ENCODE data around the gene ENTPD6.

The ENTPD6 gene

DNA sequence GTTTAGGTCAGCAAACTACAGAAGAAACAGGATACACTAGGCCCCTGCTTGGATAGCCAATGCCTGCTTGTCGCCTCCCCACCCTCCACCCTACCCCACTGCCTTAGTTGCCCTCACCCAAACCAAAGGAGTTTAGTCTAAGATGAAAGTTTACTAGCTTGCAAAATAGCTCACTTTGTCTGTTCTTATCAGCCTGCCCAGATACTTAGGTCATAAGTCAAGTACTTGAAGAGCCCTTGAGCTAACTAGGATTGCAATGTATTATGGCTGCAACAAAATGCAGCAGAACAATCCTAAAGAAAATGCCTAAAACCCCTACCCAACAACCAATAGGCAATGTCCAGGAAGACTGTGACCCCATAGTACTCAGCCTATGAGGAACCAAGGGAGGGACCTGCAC is 7.3 kb upstream of the ENTPD6 start:
- H3K9me3 ChIP-seq (ENCODE audit: insufficient read depth, low read length): peaks cover 14% of the 10 kb centered on the region; the same call in 1 of the 2 replicates
- no peaks in the 10 kb centered on the region for H3K27me3 ChIP-seq (ENCODE audit: insufficient read depth, insufficient read length)
- TF ChIP-seq YY1 (IDR thresholded peaks at IDR 0.05; ENCODE audit: insufficient read depth, insufficient read length) (no peak), SUZ12 (IDR thresholded peaks at IDR 0.05; ENCODE audit: extremely low read depth, insufficient read depth, insufficient read length) (no peak), ZNF274 (IDR thresholded peaks at IDR 0.05; ENCODE audit: low read depth, low read length) (no peak)

DNA sequence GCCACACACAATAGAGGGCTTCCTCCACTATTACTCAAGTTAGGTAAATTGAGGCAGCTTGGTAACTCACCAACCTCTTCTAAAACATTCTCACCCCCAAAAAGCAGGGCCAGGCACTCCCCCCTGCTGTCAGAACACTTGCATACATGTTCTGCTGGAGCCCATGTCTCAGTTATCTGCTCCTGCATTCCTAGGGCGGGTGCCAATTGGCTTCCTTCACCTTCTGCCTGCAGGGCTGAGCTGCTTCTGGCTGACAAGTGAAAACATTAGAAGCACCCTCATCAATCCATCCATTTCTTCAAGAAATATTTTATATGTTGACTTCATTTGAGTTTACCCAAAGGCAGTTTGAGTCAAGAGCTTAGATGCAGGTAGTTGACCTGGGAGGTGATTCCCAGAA is 4.5 kb upstream of the ENTPD6 start:
- H3K9me3 ChIP-seq (ENCODE audit: insufficient read depth, low read length): peaks cover 14% of the 10 kb centered on the region; the same call in 1 of the 2 replicates
- peaks cover 5% of the 10 kb centered on the region for H3K4me1 ChIP-seq (ENCODE audit: insufficient read depth, insufficient read length)
- TF ChIP-seq SUZ12 (IDR thresholded peaks at IDR 0.05; ENCODE audit: extremely low read depth, insufficient read depth, insufficient read length) (no peak), ZNF274 (IDR thresholded peaks at IDR 0.05; ENCODE audit: low read depth, low read length) (no peak), YY1 (IDR thresholded peaks at IDR 0.05; ENCODE audit: insufficient read depth, insufficient read length) (no peak)
- H3K9ac ChIP-seq (ENCODE audit: insufficient read length, low read depth): no peak overlapping the region
- no peak for DNase-seq (ENCODE audit: low read depth, low spot score)
- no peak overlapping the region for H3K4me3 ChIP-seq (ENCODE audit: insufficient read length, low read depth)
- H3K36me3 ChIP-seq (ENCODE audit: insufficient read depth, insufficient read length, low read length): no peaks in the 10 kb centered on the region
- peaks cover 2% of the 10 kb centered on the region for H3K27me3 ChIP-seq (ENCODE audit: insufficient read depth, insufficient read length)

More for the DNA sequence above, 7.3 kb upstream of the ENTPD6 start:
- Histone ChIP-seq H3K4me3 (ENCODE audit: insufficient read length, low read depth) (no peak overlapping the region), H3K9ac (ENCODE audit: insufficient read length, low read depth) (no peak overlapping the region), H3K36me3 (ENCODE audit: insufficient read depth, insufficient read length, low read length) (no peaks in the 10 kb centered on the region), H3K4me1 (ENCODE audit: insufficient read depth, insufficient read length) (peaks cover 5% of the 10 kb centered on the region)
- DNase-seq (ENCODE audit: low read depth, low spot score): no peak

DNA sequence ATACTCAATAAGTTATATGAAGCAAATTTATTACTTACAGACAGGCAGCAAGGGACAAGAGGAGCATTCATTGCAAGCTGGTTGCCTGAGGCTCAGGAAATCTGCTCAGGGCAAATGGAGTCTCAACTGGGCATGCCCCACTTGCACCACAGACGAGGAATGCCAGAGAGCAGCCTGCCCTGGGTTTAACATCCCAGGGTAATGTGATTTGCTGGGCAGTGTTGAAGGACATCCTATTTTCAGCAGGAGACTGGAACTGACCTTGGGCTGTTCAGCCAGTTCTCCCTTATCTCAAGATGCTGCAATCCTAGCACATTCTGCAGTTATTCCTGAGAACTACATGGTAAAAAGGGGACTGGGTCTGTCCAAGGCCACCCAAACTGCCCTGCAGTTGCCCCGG is 3.8 kb upstream of the ENTPD6 start:
- H3K9me3 ChIP-seq (ENCODE audit: insufficient read depth, low read length): peaks cover 9% of the 10 kb centered on the region; the same call in 1 of the 2 replicates
- no peak overlapping the region for H3K9ac ChIP-seq (ENCODE audit: insufficient read length, low read depth)
- H3K36me3 ChIP-seq (ENCODE audit: insufficient read depth, insufficient read length, low read length): no peaks in the 10 kb centered on the region
- peaks cover 5% of the 10 kb centered on the region for H3K4me1 ChIP-seq (ENCODE audit: insufficient read depth, insufficient read length)
- H3K27me3 ChIP-seq (ENCODE audit: insufficient read depth, insufficient read length): peaks cover 7% of the 10 kb centered on the region
- TF ChIP-seq YY1 (IDR thresholded peaks at IDR 0.05; ENCODE audit: insufficient read depth, insufficient read length): no peak
- no peak for TF ChIP-seq SUZ12 (IDR thresholded peaks at IDR 0.05; ENCODE audit: extremely low read depth, insufficient read depth, insufficient read length)
- no peak for TF ChIP-seq ZNF274 (IDR thresholded peaks at IDR 0.05; ENCODE audit: low read depth, low read length)
- H3K4me3 ChIP-seq (ENCODE audit: insufficient read length, low read depth): no peak overlapping the region
- DNase-seq (ENCODE audit: low read depth, low spot score): no peak

DNA sequence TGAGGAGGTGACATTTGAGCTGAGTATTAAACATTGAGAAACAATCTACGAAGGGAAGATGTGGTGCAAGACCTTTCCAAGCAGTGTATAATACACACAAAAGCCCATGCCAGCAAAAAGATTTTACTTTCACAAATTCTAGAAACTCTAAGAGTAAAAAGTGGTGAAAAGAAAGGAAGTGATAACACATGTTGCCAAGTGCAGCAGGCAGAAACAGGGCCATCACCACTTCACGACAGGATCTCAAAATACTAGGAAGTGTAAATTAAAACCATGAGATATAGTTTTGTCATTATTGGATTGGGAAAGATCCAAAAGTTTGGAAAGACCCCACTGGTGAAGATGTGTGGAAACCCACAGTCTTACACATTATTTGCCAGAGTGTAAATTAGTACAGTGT is 1.7 kb upstream of the ENTPD6 start:
- Histone ChIP-seq H3K9ac (ENCODE audit: insufficient read length, low read depth) (no peak overlapping the region), H3K36me3 (ENCODE audit: insufficient read depth, insufficient read length, low read length) (peaks cover 6% of the 10 kb centered on the region), H3K4me1 (ENCODE audit: insufficient read depth, insufficient read length) (peaks cover 5% of the 10 kb centered on the region), H3K9me3 (ENCODE audit: insufficient read depth, low read length) (no peaks in the 10 kb centered on the region), H3K4me3 (ENCODE audit: insufficient read length, low read depth) (no peak overlapping the region), H3K27me3 (ENCODE audit: insufficient read depth, insufficient read length) (peaks cover 7% of the 10 kb centered on the region)
- no peak for TF ChIP-seq ZNF274 (IDR thresholded peaks at IDR 0.05; ENCODE audit: low read depth, low read length)
- no peak for TF ChIP-seq YY1 (IDR thresholded peaks at IDR 0.05; ENCODE audit: insufficient read depth, insufficient read length)
- TF ChIP-seq SUZ12 (IDR thresholded peaks at IDR 0.05; ENCODE audit: extremely low read depth, insufficient read depth, insufficient read length): no peak
- no peak for DNase-seq (ENCODE audit: low read depth, low spot score)

DNA sequence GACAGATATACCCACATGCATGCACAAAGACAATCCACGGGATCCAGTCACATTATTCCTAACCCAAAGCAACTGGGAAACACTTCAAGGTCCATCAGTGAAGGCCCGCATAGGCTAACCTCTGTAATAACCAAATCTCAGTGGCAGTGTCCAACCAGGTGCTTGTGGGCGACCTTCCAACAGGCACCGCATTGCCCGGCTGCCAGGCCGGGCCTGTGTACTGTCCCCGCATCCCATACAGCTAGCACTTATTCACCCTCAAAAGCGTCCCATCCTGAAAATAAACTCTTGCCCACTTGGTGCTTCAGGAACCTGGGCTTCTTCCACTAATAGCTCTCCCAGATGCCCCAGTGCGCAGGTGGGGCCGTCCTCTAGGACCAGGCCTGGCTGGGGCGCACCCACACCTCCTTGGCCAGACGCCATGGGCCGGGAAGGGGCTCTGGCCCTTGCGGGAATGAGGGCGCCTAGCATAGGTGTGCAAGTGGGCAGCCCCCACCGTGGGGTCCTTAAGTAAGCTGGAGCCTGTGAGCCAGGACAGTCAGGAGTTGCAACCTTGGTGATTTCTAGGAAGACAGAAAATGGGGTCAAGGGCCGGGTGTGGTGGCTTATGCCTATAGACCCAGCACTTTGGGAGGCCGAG is 1.1 kb upstream of the ENTPD6 start:
- Histone ChIP-seq H3K4me3 (ENCODE audit: insufficient read length, low read depth) (no peak overlapping the region), H3K4me1 (ENCODE audit: insufficient read depth, insufficient read length) (peaks cover 5% of the 10 kb centered on the region), H3K36me3 (ENCODE audit: insufficient read depth, insufficient read length, low read length) (peaks cover 6% of the 10 kb centered on the region), H3K9me3 (ENCODE audit: insufficient read depth, low read length) (no peaks in the 10 kb centered on the region), H3K27me3 (ENCODE audit: insufficient read depth, insufficient read length) (peaks cover 7% of the 10 kb centered on the region), H3K9ac (ENCODE audit: insufficient read length, low read depth) (no peak overlapping the region)
- no peak for DNase-seq (ENCODE audit: low read depth, low spot score)
- TF ChIP-seq YY1 (IDR thresholded peaks at IDR 0.05; ENCODE audit: insufficient read depth, insufficient read length) (no peak), ZNF274 (IDR thresholded peaks at IDR 0.05; ENCODE audit: low read depth, low read length) (no peak), SUZ12 (IDR thresholded peaks at IDR 0.05; ENCODE audit: extremely low read depth, insufficient read depth, insufficient read length) (no peak)

DNA sequence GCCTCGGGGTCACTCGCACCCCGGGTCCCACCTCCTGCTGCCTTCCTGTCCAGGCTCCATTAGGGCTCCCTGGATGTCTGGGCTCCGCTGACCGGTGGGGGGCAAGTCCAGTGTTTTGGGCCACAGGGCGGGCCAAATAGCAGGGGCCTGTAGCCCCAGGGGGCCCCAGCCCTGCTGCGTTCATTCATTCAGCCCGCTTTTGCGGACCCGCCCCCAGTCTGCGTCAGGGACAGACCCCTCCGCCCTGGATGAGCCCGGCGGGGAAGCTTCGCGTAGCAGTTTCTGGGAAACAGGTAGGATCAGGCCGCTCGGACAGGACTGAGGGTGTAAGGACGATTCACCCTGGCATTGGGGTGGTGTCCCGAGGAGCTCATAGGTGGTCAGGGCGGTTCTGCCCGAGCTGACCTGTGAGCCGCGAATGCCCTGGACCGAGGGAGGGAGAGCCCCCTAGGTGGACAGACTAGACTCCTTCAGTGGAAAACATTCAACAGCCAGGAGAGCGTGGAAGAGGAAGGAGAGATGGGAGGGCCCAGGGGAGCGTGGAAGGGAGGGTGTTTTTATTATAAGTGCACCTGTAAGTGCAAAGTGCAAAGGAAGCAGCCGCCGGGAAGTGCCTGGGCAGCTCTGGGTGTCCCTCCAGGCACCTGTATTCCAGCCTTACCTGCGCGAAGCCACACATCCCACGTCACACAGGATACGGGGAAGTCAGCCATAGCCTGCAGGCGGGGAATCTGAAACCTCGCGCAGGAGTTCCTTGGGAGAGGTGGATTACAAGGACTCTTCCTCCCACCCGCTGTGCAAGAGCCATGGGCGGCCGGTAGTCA is 662 bp downstream of the ENTPD6 start:
- DNase-seq (ENCODE audit: low read depth, low spot score): no peak
- Histone ChIP-seq H3K36me3 (ENCODE audit: insufficient read depth, insufficient read length, low read length) (peaks cover 6% of the 10 kb centered on the region), H3K27me3 (ENCODE audit: insufficient read depth, insufficient read length) (peaks cover 7% of the 10 kb centered on the region), H3K9me3 (ENCODE audit: insufficient read depth, low read length) (no peaks in the 10 kb centered on the region), H3K9ac (ENCODE audit: insufficient read length, low read depth) (peak overlapping the region; percentile 83), H3K4me1 (ENCODE audit: insufficient read depth, insufficient read length) (peaks cover 5% of the 10 kb centered on the region), H3K4me3 (ENCODE audit: insufficient read length, low read depth) (peak overlapping the region; percentile 72)
- TF ChIP-seq ZNF274 (IDR thresholded peaks at IDR 0.05; ENCODE audit: low read depth, low read length): no peak
- no peak for TF ChIP-seq YY1 (IDR thresholded peaks at IDR 0.05; ENCODE audit: insufficient read depth, insufficient read length)
- TF ChIP-seq SUZ12 (IDR thresholded peaks at IDR 0.05; ENCODE audit: extremely low read depth, insufficient read depth, insufficient read length): no peak

DNA sequence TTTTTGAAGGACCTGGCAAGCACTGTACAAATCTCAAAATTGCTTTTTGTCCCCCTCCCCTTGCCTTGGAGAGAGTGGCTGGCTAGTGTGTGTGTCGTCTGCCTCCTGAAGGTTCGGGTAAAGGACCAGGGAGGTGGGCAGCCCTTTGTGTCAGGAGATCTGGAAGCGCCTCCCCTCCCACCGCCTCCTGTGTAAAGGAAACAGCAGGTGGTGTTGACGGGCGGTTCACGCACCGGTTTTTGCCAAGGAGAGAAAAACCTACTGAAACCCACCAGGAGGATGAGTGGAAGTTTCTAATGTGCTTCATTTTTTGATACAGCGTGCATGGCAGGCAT is 1.2 kb downstream of the ENTPD6 start:
- no peaks in the 10 kb centered on the region for H3K9me3 ChIP-seq (ENCODE audit: insufficient read depth, low read length)
- peaks cover 6% of the 10 kb centered on the region for H3K36me3 ChIP-seq (ENCODE audit: insufficient read depth, insufficient read length, low read length)
- peaks cover 4% of the 10 kb centered on the region for H3K4me1 ChIP-seq (ENCODE audit: insufficient read depth, insufficient read length)
- no peak for DNase-seq (ENCODE audit: low read depth, low spot score)
- H3K9ac ChIP-seq (ENCODE audit: insufficient read length, low read depth): peak overlapping the region; percentile 83
- peak overlapping the region; percentile 72 for H3K4me3 ChIP-seq (ENCODE audit: insufficient read length, low read depth)
- peaks cover 7% of the 10 kb centered on the region for H3K27me3 ChIP-seq (ENCODE audit: insufficient read depth, insufficient read length)
- TF ChIP-seq ZNF274 (IDR thresholded peaks at IDR 0.05; ENCODE audit: low read depth, low read length) (no peak), SUZ12 (IDR thresholded peaks at IDR 0.05; ENCODE audit: extremely low read depth, insufficient read depth, insufficient read length) (no peak), YY1 (IDR thresholded peaks at IDR 0.05; ENCODE audit: insufficient read depth, insufficient read length) (no peak)
